SK-N-SH (cell line): ENCODE measurements around the gene AMFR. TPM values are rescaled to one million over a fixed set of nuclear protein-coding genes. Genes with fewer than 3 reads are reported as not detected.

Experiments
- CTCF ChIA-PET: fragments of 300-600, 350-600 bp; formaldehyde crosslinking; extraction: SDS; loops from one replicate; lab custom pipeline; 2021; lab: Yijun Ruan, JAX
- POLR2A ChIA-PET: fragments of 350-600 bp; sonication (Branson Sonifier 250); formaldehyde crosslinking; extraction: SDS; loops from one replicate; lab custom pipeline; 2020; ENCODE audit warnings: antibody characterized with exemption, inconsistent platforms; lab: Yijun Ruan, JAX
- DNase-seq: peaks from one replicate; pipeline ENCODE4 v3.0.0; 2012
- H2AFZ ChIP-seq: fragments of 200-600 bp; sonication (generic); 2 replicates; pipeline ENCODE4 v1.8.1; 2016; ENCODE audit warnings: antibody characterized with exemption, mild to moderate bottlenecking, low read depth
- H3F3A ChIP-seq: fragments of 200-600 bp; sonication (generic); replicated peaks from 2 replicates; pipeline ENCODE3; 2016; ENCODE audit warnings: antibody characterized with exemption, mild to moderate bottlenecking; ENCODE audit not compliant: insufficient read depth
- H3K27ac ChIP-seq, 2 experiments: fragments of 200-500 bp in 1 of 2; fragments of 200-600 bp in 1 of 2; sonication (Bioruptor generic) in 1 of 2; sonication (generic), shearing (Covaris generic) in 1 of 2; 2 replicates each; pipeline versions ENCODE4 v1.5.1 to v1.6.1; 2014 to 2016; ENCODE audit warnings: low read depth in 2 of 2, inconsistent platforms in 1 of 2, low read length in 1 of 2, mild to moderate bottlenecking in 1 of 2, mixed read lengths in 1 of 2
- H3K27me3 ChIP-seq: fragments of 200-600 bp; sonication (generic), shearing (Covaris generic); 2 replicates; pipeline ENCODE4 v1.6.1; 2016; ENCODE audit warnings: mixed run types; ENCODE audit not compliant: insufficient read depth
- H3K36me3 ChIP-seq, 2 experiments: fragments of 200-500 bp in 1 of 2; fragments of 200-600 bp in 1 of 2; sonication (Bioruptor generic) in 1 of 2; sonication (generic) in 1 of 2; replicated peaks in 1 of 2; 2 replicates each; pipeline versions ENCODE3 to v1.5.1; 2014 to 2016; ENCODE audit warnings: low read length in 1 of 2, mild to moderate bottlenecking in 1 of 2; ENCODE audit not compliant: insufficient read depth in 2 of 2, control insufficient read depth in 1 of 2
- H3K4me1 ChIP-seq, 2 experiments: fragments of 200-500 bp in 1 of 2; fragments of 200-600 bp in 1 of 2; sonication (Bioruptor generic) in 1 of 2; sonication (generic), shearing (Covaris generic) in 1 of 2; 2 replicates each; pipeline versions ENCODE4 v1.5.1 to v1.6.1; 2014 to 2016; ENCODE audit warnings: low read depth in 1 of 2, low read length in 1 of 2, mixed run types in 1 of 2; ENCODE audit not compliant: insufficient read depth in 2 of 2, control insufficient read depth in 1 of 2
- H3K4me2 ChIP-seq: fragments of 200-600 bp; sonication (generic), shearing (Covaris generic); 2 replicates; pipeline ENCODE4 v1.6.1; 2017; ENCODE audit warnings: mixed run types
- H3K4me3 ChIP-seq, 2 experiments: fragments of 200-500 bp in 1 of 2; fragments of 200-600 bp in 1 of 2; sonication (Bioruptor generic) in 1 of 2; sonication (generic), shearing (Covaris generic) in 1 of 2; 2 replicates each; pipeline versions ENCODE4 v1.5.1 to v1.8.1; 2014 to 2016; ENCODE audit warnings: low read depth in 2 of 2, inconsistent platforms in 1 of 2, low read length in 1 of 2, mild to moderate bottlenecking in 1 of 2, mixed read lengths in 1 of 2, moderate library complexity in 1 of 2
- H3K79me2 ChIP-seq: fragments of 200-600 bp; sonication (generic); 2 replicates; pipeline ENCODE4 v1.8.1; 2017; ENCODE audit warnings: mild to moderate bottlenecking; ENCODE audit not compliant: insufficient read depth
- H3K9ac ChIP-seq: fragments of 200-600 bp; sonication (generic); 2 replicates; pipeline ENCODE4 v1.6.1; 2017; ENCODE audit warnings: mixed run types
- H3K9me2 ChIP-seq: fragments of 200-600 bp; sonication (generic); 2 replicates; pipeline ENCODE4 v1.6.1; 2017; ENCODE audit warnings: mixed run types
- H3K9me3 ChIP-seq: fragments of 200-600 bp; sonication (generic); 2 replicates; pipeline ENCODE4 v1.6.1; 2017; ENCODE audit warnings: mixed run types, mild to moderate bottlenecking, moderate library complexity
- H4K20me1 ChIP-seq: fragments of 200-600 bp; sonication (generic); 2 replicates; pipeline ENCODE4 v1.6.1; 2017; ENCODE audit warnings: mild to moderate bottlenecking, mixed run types; ENCODE audit not compliant: insufficient read depth
- CHD2 ChIP-seq: fragments of 150-350 bp; IDR thresholded peaks from 2 replicates; pipeline ENCODE4 v1.6.1; 2018; ENCODE audit warnings: low read length; ENCODE audit not compliant: partially characterized antibody
- EP300 ChIP-seq, 2 experiments: IDR thresholded peaks; 2 replicates each; pipeline versions ENCODE4 v1.4.0 to v1.6.1; 2012; ENCODE audit warnings: borderline replicate concordance in 1 of 2, low read depth in 1 of 2, low read length in 1 of 2
- EZH2phosphoT487 ChIP-seq: fragments of 200-600 bp; sonication (generic); IDR thresholded peaks from 2 replicates; pipeline ENCODE4 v1.6.1; 2017; ENCODE audit warnings: low read depth, mixed run types, mild to moderate bottlenecking, antibody characterized with exemption, moderate library complexity, borderline replicate concordance
- FOSL2 ChIP-seq: IDR thresholded peaks from 2 replicates; pipeline ENCODE4 v1.4.0; 2012; ENCODE audit warnings: low read depth, mild to moderate bottlenecking, moderate library complexity, borderline replicate concordance
- JUND ChIP-seq: IDR thresholded peaks from 2 replicates; pipeline ENCODE4 v1.4.0; 2012
- NFIC ChIP-seq: IDR thresholded peaks from 2 replicates; pipeline ENCODE4 v1.4.0; 2012; ENCODE audit warnings: borderline replicate concordance
- RCOR1 ChIP-seq: fragments of 150-350 bp; IDR thresholded peaks from 2 replicates; pipeline ENCODE4 v1.6.1; 2017; ENCODE audit warnings: antibody characterized with exemption, low read length
- RXRA ChIP-seq: IDR thresholded peaks from 2 replicates; pipeline ENCODE4 v1.4.0; 2012; ENCODE audit warnings: low read depth, mild to moderate bottlenecking, borderline replicate concordance
- TAF1 ChIP-seq: IDR thresholded peaks from 2 replicates; pipeline ENCODE4 v1.6.1; 2012; ENCODE audit warnings: low read depth, mild to moderate bottlenecking, low read length, moderate library complexity, borderline replicate concordance
- TCF12 ChIP-seq: IDR thresholded peaks from 2 replicates; pipeline ENCODE4 v1.4.0; 2012
- YY1 ChIP-seq: IDR thresholded peaks from 2 replicates; pipeline ENCODE4 v1.4.0; 2012; ENCODE audit warnings: low read depth, mild to moderate bottlenecking
- WGBS: methylation state at CpG from one replicate; pipeline ENCODE4 v1.1.6; 2017; ENCODE audit warnings: low lambda C conversion rate; 5-methylcytosine and 5-hydroxymethylcytosine counted together
- polyA plus RNA-seq, 3 experiments: library from polyadenylated mRNA; depleted of rRNA; stranded (reverse); fragments of >200 nt; gene quantifications; 2 replicates each; pipeline ENCODE4 v1.2.3, GENCODE V29; 2012
- TF ChIP-seq, protein P1 (sequence below): fragments of 200-600 bp; sonication (generic); IDR thresholded peaks from 2 replicates; pipeline ENCODE4 v1.6.1; 2017; ENCODE audit warnings: antibody characterized with exemption, mild to moderate bottlenecking, moderate library complexity
- TF ChIP-seq, protein P2 (sequence below): IDR thresholded peaks from 2 replicates; pipeline ENCODE4; 2012
- TF ChIP-seq, protein P3 (sequence below): IDR thresholded peaks from 2 replicates; pipeline ENCODE4 v1.4.0; 2012; ENCODE audit warnings: low read depth, borderline replicate concordance

Gene AMFR
- polyA plus RNA-seq, 1 of the 3 experiments (the other 2 are of a cell fraction), result 65.3 TPM

DNA sequence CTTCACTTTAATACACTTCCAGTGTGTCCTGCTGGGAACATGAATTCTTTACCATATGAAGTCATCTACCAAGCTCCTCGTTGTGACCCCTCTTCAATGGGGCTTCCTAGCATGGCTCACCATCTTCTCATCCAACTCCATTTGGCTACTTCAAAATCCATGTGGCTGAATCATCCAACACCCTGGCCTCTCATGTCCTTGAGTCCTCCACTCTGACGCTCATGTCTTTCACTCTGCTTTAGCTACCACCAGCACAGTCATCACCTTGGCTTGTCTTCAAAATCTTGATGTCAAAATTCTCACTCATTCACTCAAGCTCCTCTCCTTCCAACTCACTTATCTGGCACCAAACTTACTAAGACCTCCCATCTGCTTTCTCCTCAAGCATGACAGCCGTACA is 35.8 kb downstream of the AMFR start:
- peak overlapping the region in 1 of 2 experiments; percentile 48; a peak in 2 of 4 replicates for H3K27ac ChIP-seq
- peaks cover 40 to 53% of the 10 kb centered on the region in 2 experiments for H3K36me3 ChIP-seq
- ChIA-PET CTCF (interaction anchor here (1.7 kb wide), 1 partner anchor 33 kb away, joined by 9 read pairs; no protein-coding TSS in a partner anchor), POLR2A (no interaction called here)
- H3K9me3 ChIP-seq, result no peaks in the 10 kb centered on the region
- no peak overlapping the region for H3K9ac ChIP-seq
- peaks cover 12% of the 10 kb centered on the region for H3F3A ChIP-seq
- no peaks in the 10 kb centered on the region for H3K27me3 ChIP-seq
- no peak overlapping the region for H2AFZ ChIP-seq
- H3K79me2 ChIP-seq, result peaks cover 14% of the 10 kb centered on the region; the same call in 1 of the 2 replicates
- no peak for TF ChIP-seq YY1
- TF ChIP-seq EP300 (IDR thresholded peaks at IDR 0.05; ENCODE audit: borderline replicate concordance in 1 of 2, low read depth in 1 of 2, low read length in 1 of 2), result peak in 1 of 2 experiments; percentile 30; a peak in 1 of 4 replicates
- TF ChIP-seq TCF12, result peak; percentile 33; the same call in 1 of the 2 replicates
- TF ChIP-seq CHD2, result no peak
- TF ChIP-seq, protein P1, sequence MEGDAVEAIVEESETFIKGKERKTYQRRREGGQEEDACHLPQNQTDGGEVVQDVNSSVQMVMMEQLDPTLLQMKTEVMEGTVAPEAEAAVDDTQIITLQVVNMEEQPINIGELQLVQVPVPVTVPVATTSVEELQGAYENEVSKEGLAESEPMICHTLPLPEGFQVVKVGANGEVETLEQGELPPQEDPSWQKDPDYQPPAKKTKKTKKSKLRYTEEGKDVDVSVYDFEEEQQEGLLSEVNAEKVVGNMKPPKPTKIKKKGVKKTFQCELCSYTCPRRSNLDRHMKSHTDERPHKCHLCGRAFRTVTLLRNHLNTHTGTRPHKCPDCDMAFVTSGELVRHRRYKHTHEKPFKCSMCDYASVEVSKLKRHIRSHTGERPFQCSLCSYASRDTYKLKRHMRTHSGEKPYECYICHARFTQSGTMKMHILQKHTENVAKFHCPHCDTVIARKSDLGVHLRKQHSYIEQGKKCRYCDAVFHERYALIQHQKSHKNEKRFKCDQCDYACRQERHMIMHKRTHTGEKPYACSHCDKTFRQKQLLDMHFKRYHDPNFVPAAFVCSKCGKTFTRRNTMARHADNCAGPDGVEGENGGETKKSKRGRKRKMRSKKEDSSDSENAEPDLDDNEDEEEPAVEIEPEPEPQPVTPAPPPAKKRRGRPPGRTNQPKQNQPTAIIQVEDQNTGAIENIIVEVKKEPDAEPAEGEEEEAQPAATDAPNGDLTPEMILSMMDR, result no peak
- peak; percentile 50; the same call in 1 of the 2 replicates for TF ChIP-seq JUND
- TF ChIP-seq, protein P2, sequence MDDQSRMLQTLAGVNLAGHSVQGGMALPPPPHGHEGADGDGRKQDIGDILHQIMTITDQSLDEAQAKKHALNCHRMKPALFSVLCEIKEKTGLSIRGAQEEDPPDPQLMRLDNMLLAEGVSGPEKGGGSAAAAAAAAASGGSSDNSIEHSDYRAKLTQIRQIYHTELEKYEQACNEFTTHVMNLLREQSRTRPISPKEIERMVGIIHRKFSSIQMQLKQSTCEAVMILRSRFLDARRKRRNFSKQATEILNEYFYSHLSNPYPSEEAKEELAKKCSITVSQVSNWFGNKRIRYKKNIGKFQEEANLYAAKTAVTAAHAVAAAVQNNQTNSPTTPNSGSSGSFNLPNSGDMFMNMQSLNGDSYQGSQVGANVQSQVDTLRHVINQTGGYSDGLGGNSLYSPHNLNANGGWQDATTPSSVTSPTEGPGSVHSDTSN, result peak; percentile 42; the same call in 1 of the 2 replicates
- TF ChIP-seq, protein P3, sequence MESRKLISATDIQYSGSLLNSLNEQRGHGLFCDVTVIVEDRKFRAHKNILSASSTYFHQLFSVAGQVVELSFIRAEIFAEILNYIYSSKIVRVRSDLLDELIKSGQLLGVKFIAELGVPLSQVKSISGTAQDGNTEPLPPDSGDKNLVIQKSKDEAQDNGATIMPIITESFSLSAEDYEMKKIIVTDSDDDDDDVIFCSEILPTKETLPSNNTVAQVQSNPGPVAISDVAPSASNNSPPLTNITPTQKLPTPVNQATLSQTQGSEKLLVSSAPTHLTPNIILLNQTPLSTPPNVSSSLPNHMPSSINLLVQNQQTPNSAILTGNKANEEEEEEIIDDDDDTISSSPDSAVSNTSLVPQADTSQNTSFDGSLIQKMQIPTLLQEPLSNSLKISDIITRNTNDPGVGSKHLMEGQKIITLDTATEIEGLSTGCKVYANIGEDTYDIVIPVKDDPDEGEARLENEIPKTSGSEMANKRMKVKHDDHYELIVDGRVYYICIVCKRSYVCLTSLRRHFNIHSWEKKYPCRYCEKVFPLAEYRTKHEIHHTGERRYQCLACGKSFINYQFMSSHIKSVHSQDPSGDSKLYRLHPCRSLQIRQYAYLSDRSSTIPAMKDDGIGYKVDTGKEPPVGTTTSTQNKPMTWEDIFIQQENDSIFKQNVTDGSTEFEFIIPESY, result no peak
- TF ChIP-seq FOSL2, result peak; percentile 56; the same call in 1 of the 2 replicates
- TF ChIP-seq TAF1, result no peak
- TF ChIP-seq NFIC, result peak; percentile 28
- peak; percentile 45; the same call in 1 of the 2 replicates for TF ChIP-seq RXRA
- no peak for TF ChIP-seq RCOR1
- no peak for TF ChIP-seq EZH2phosphoT487
- no peak for DNase-seq
- 36% methylated on average over 3 of the region's 3 CpGs for WGBS
- no peak overlapping the region for H3K4me3 ChIP-seq
- H3K4me1 ChIP-seq, result peaks cover 0 to 5% of the 10 kb centered on the region in 2 experiments; a peak in 1 of 4 replicates
- peak overlapping the region; percentile 14; the same call in 1 of the 2 replicates for H3K4me2 ChIP-seq
- H3K9me2 ChIP-seq, result no peaks in the 10 kb centered on the region
- H4K20me1 ChIP-seq, result no peaks in the 10 kb centered on the region
